ENCODE measurements around the gene GOLGA1. TPM values are rescaled to one million over a fixed set of nuclear protein-coding genes. Genes with fewer than 3 reads are reported as not detected.

GOLGA1 gene
- total and polyA plus RNA-seq, 9 of the 15 experiments (the other 6 are each of a cell fraction or from before 2014, with no cell fraction given) = 2.9 to 15.9 (median 8.5) TPM

DNA sequence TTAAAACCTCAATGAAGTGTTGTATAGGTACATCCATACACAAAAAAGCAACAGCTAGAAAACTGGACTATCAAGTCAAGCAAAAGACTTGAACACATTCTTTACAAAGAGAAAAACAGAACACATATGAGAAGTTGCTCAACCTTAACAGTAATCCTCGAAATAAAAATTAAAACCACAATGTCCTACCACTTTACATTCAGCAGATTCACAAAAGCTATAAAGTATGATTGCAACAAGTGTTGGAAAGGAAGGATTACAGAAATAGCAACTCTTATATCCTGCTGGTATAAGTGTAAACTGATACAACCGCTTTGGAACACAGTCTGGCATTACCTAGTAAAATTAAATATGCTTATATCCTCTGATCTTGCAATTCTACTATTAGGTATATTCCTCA, 28.5 kb upstream of the GOLGA1 start:
- H3K4me2 ChIP-seq (ENCODE audit: insufficient read depth, low read length) = no peak overlapping the region
- peaks cover 4 to 25% of the 10 kb centered on the region in 2 experiments; a peak in 4 of 5 replicates for H3K4me1 ChIP-seq (replicated peaks in 1 of 2; ENCODE audit: control insufficient read depth in 2 of 2, insufficient read depth in 2 of 2, low read length in 2 of 2)
- no TSS peak for BruUV-seq (replicated peaks)
- no peaks in the 10 kb centered on the region for H4K20me1 ChIP-seq (replicated peaks; ENCODE audit: control insufficient read depth, insufficient read depth, low read length)
- 75% methylated on average over 2 of the region's 2 CpGs for WGBS (ENCODE audit: insufficient coverage, low coverage, missing lambda C conversion rate)
- no peaks in the 10 kb centered on the region for H3K9me1 ChIP-seq (ENCODE audit: control insufficient read depth, insufficient read depth, low read length)
- H3K9me3 ChIP-seq (replicated peaks; ENCODE audit: control insufficient read depth, insufficient read depth, low read depth, low read length) = peaks cover 1% of the 10 kb centered on the region; the same call in 1 of the 2 replicates
- FAIRE-seq (no peak), DNase-seq (ENCODE audit: extremely low read depth in 1 of 4, low spot score in 3 of 4) (no peak), ATAC-seq (no peak)
- CTCF ChIA-PET (ENCODE audit: low intra/inter-chr PET ratio) = no interaction called here
- no peaks in the 10 kb centered on the region for H3K27me3 ChIP-seq (ENCODE audit: control insufficient read depth in 2 of 2, insufficient read depth in 2 of 2, low read length in 2 of 2)
- peaks cover 29% of the 10 kb centered on the region for H3K36me3 ChIP-seq (ENCODE audit: control insufficient read depth, insufficient read depth, low read length)
- no peak overlapping the region for H3K27ac ChIP-seq (ENCODE audit: extremely low read depth, low read depth, low read length)
- POLR2A ChIA-PET = interaction anchor here (0.6 to 1.1 kb wide), 3 partner anchors 9 to 232 kb away, joined by 3 to 5 read pairs (median 3); partner anchors contain the start of gene GOLGA1
- H3K9ac ChIP-seq (ENCODE audit: insufficient read depth in 1 of 2, low read depth in 2 of 2, low read length in 2 of 2) = no peak overlapping the region
- intact Hi-C loops (cut with micrococcal nuclease) = no loop called here
- in situ Hi-C loops (cut with MboI) = no loop called here
- H2AFZ ChIP-seq (ENCODE audit: low read depth, low read length) = no peak overlapping the region
- H3K79me2 ChIP-seq (ENCODE audit: control insufficient read depth, insufficient read depth, low read length) = no peaks in the 10 kb centered on the region
- no peak overlapping the region for H3K4me3 ChIP-seq
- TF ChIP-seq, protein P1, sequence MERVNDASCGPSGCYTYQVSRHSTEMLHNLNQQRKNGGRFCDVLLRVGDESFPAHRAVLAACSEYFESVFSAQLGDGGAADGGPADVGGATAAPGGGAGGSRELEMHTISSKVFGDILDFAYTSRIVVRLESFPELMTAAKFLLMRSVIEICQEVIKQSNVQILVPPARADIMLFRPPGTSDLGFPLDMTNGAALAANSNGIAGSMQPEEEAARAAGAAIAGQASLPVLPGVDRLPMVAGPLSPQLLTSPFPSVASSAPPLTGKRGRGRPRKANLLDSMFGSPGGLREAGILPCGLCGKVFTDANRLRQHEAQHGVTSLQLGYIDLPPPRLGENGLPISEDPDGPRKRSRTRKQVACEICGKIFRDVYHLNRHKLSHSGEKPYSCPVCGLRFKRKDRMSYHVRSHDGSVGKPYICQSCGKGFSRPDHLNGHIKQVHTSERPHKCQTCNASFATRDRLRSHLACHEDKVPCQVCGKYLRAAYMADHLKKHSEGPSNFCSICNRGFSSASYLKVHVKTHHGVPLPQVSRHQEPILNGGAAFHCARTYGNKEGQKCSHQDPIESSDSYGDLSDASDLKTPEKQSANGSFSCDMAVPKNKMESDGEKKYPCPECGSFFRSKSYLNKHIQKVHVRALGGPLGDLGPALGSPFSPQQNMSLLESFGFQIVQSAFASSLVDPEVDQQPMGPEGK (CRISPR knock-in tag; IDR thresholded peaks at IDR 0.05; ENCODE audit: borderline replicate concordance) = no peak
- TF ChIP-seq PHF21A (IDR thresholded peaks at IDR 0.05; ENCODE audit: borderline replicate concordance, low read depth) (no peak), SREBF1 (IDR thresholded peaks at IDR 0.05; ENCODE audit: borderline replicate concordance, low read depth, low read length) (no peak)
- TF ChIP-seq, protein P2, sequence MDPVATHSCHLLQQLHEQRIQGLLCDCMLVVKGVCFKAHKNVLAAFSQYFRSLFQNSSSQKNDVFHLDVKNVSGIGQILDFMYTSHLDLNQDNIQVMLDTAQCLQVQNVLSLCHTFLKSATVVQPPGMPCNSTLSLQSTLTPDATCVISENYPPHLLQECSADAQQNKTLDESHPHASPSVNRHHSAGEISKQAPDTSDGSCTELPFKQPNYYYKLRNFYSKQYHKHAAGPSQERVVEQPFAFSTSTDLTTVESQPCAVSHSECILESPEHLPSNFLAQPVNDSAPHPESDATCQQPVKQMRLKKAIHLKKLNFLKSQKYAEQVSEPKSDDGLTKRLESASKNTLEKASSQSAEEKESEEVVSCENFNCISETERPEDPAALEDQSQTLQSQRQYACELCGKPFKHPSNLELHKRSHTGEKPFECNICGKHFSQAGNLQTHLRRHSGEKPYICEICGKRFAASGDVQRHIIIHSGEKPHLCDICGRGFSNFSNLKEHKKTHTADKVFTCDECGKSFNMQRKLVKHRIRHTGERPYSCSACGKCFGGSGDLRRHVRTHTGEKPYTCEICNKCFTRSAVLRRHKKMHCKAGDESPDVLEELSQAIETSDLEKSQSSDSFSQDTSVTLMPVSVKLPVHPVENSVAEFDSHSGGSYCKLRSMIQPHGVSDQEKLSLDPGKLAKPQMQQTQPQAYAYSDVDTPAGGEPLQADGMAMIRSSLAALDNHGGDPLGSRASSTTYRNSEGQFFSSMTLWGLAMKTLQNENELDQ (CRISPR knock-in tag; IDR thresholded peaks at IDR 0.05; ENCODE audit: borderline replicate concordance) = no peak
